ENCODE data around the gene ZC3H13.

DNA sequence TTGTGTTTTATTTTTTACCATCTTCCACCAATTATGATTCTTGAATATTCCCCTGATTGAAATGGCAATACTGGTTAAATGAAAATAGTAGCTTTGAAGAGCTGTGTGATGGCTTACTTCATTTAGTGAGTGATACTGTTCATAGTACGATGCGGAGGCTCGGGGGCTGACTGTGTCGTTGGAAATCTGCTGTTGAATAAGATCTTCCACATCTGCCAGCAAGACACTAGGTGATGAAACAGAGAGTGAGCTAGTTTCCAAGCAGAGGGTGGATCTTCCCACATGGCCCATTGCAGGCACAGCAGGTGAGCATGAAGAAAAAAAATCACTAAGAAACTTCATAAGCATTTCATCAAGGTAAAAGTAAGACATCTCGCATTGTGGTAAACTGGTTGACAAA is 29.8 kb upstream of the ZC3H13 start:
- TF ChIP-seq EZH2 (IDR thresholded peaks at IDR 0.05; ENCODE audit: borderline replicate concordance, control insufficient read depth, low read depth, low read length) (no peak), HCFC1 (IDR thresholded peaks at IDR 0.05; ENCODE audit: low read length) (no peak), EGR1 (IDR thresholded peaks at IDR 0.05; ENCODE audit: borderline replicate concordance in 1 of 2, low read depth in 2 of 2, low read length in 2 of 2) (no peak), BCL11A (IDR thresholded peaks at IDR 0.05; ENCODE audit: low read depth, low read length) (no peak), SPI1 (IDR thresholded peaks at IDR 0.05; ENCODE audit: borderline replicate concordance, insufficient read depth, low read depth, low read length) (no peak), FOXM1 (IDR thresholded peaks at IDR 0.05; ENCODE audit: low read depth, low read length) (no peak), SIX5 (IDR thresholded peaks at IDR 0.05; ENCODE audit: low read depth, low read length, severe bottlenecking) (no peak)
- TF ChIP-seq, protein P1, sequence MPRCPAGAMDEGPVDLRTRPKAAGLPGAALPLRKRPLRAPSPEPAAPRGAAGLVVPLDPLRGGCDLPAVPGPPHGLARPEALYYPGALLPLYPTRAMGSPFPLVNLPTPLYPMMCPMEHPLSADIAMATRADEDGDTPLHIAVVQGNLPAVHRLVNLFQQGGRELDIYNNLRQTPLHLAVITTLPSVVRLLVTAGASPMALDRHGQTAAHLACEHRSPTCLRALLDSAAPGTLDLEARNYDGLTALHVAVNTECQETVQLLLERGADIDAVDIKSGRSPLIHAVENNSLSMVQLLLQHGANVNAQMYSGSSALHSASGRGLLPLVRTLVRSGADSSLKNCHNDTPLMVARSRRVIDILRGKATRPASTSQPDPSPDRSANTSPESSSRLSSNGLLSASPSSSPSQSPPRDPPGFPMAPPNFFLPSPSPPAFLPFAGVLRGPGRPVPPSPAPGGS (IDR thresholded peaks at IDR 0.05; ENCODE audit: borderline replicate concordance, insufficient read depth, low read depth, low read length, poor library complexity, severe bottlenecking) = no peak
- TF ChIP-seq, protein P2, sequence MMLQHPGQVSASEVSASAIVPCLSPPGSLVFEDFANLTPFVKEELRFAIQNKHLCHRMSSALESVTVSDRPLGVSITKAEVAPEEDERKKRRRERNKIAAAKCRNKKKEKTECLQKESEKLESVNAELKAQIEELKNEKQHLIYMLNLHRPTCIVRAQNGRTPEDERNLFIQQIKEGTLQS (IDR thresholded peaks at IDR 0.05; ENCODE audit: borderline replicate concordance, extremely low read depth, low read depth, low read length) = no peak
- TF ChIP-seq, protein P3, sequence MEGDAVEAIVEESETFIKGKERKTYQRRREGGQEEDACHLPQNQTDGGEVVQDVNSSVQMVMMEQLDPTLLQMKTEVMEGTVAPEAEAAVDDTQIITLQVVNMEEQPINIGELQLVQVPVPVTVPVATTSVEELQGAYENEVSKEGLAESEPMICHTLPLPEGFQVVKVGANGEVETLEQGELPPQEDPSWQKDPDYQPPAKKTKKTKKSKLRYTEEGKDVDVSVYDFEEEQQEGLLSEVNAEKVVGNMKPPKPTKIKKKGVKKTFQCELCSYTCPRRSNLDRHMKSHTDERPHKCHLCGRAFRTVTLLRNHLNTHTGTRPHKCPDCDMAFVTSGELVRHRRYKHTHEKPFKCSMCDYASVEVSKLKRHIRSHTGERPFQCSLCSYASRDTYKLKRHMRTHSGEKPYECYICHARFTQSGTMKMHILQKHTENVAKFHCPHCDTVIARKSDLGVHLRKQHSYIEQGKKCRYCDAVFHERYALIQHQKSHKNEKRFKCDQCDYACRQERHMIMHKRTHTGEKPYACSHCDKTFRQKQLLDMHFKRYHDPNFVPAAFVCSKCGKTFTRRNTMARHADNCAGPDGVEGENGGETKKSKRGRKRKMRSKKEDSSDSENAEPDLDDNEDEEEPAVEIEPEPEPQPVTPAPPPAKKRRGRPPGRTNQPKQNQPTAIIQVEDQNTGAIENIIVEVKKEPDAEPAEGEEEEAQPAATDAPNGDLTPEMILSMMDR (IDR thresholded peaks at IDR 0.05 in 2 of 3, conservative IDR thresholded peaks at IDR 0.05 in 1 of 3; ENCODE audit: control insufficient read depth in 2 of 3, extremely low read depth in 1 of 3, insufficient read depth in 1 of 3, low read depth in 3 of 3, low read length in 3 of 3) = no peak
- TF ChIP-seq, protein P4, sequence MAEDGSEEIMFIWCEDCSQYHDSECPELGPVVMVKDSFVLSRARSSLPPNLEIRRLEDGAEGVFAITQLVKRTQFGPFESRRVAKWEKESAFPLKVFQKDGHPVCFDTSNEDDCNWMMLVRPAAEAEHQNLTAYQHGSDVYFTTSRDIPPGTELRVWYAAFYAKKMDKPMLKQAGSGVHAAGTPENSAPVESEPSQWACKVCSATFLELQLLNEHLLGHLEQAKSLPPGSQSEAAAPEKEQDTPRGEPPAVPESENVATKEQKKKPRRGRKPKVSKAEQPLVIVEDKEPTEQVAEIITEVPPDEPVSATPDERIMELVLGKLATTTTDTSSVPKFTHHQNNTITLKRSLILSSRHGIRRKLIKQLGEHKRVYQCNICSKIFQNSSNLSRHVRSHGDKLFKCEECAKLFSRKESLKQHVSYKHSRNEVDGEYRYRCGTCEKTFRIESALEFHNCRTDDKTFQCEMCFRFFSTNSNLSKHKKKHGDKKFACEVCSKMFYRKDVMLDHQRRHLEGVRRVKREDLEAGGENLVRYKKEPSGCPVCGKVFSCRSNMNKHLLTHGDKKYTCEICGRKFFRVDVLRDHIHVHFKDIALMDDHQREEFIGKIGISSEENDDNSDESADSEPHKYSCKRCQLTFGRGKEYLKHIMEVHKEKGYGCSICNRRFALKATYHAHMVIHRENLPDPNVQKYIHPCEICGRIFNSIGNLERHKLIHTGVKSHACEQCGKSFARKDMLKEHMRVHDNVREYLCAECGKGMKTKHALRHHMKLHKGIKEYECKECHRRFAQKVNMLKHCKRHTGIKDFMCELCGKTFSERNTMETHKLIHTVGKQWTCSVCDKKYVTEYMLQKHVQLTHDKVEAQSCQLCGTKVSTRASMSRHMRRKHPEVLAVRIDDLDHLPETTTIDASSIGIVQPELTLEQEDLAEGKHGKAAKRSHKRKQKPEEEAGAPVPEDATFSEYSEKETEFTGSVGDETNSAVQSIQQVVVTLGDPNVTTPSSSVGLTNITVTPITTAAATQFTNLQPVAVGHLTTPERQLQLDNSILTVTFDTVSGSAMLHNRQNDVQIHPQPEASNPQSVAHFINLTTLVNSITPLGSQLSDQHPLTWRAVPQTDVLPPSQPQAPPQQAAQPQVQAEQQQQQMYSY (CRISPR knock-in tag; IDR thresholded peaks at IDR 0.05) = no peak
- TF ChIP-seq, protein P5, sequence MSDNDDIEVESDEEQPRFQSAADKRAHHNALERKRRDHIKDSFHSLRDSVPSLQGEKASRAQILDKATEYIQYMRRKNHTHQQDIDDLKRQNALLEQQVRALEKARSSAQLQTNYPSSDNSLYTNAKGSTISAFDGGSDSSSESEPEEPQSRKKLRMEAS (IDR thresholded peaks at IDR 0.05; ENCODE audit: low read depth, low read length) = no peak
- TF ChIP-seq, protein P6, sequence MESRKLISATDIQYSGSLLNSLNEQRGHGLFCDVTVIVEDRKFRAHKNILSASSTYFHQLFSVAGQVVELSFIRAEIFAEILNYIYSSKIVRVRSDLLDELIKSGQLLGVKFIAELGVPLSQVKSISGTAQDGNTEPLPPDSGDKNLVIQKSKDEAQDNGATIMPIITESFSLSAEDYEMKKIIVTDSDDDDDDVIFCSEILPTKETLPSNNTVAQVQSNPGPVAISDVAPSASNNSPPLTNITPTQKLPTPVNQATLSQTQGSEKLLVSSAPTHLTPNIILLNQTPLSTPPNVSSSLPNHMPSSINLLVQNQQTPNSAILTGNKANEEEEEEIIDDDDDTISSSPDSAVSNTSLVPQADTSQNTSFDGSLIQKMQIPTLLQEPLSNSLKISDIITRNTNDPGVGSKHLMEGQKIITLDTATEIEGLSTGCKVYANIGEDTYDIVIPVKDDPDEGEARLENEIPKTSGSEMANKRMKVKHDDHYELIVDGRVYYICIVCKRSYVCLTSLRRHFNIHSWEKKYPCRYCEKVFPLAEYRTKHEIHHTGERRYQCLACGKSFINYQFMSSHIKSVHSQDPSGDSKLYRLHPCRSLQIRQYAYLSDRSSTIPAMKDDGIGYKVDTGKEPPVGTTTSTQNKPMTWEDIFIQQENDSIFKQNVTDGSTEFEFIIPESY (IDR thresholded peaks at IDR 0.05) = no peak
